HepG2 (cell line): ENCODE data around the gene CNNM2.

Experiments used
- CEBPG ChIP-seq: IDR thresholded peaks from 2 replicates; pipeline ENCODE4 v1.6.1; 2016
- GTF3A ChIP-seq: sonication (generic); formaldehyde crosslinking; conservative IDR thresholded peaks from 2 replicates; pipeline ENCODE4 v1.4.0; 2020; ENCODE audit warnings: mild to moderate bottlenecking, missing genetic modification reagents
- ZNF691 ChIP-seq: sonication (generic); formaldehyde crosslinking; IDR thresholded peaks from 2 replicates; pipeline ENCODE4 v1.4.0; 2020; ENCODE audit warnings: missing genetic modification reagents, low read depth, mild to moderate bottlenecking, borderline replicate concordance
- TF ChIP-seq, protein P1 (sequence below): sonication (generic); formaldehyde crosslinking; conservative IDR thresholded peaks from 2 replicates; pipeline ENCODE4 v1.8.0; 2022; ENCODE audit warnings: low read depth, missing genetic modification reagents
- TF ChIP-seq, protein P2 (sequence below): sonication (generic); formaldehyde crosslinking; IDR thresholded peaks from 2 replicates; pipeline ENCODE4 v1.8.0; 2022; ENCODE audit warnings: missing genetic modification reagents, mild to moderate bottlenecking, borderline replicate concordance

DNA sequence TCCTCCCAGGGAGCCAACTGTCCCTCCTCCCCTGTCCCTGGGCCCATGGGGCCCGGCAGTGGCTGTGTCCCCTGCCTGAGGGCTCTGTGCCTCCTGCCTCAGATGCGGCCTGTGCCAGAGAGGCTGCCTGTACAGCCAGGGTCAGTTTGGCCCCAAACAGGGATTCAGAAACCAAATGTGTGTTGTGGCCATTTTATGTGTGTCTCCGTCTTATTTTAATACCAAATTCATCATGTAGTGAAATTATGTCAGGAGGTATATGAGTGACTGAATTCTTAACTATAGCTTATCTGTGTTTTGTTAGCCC is 160.2 kb downstream of the CNNM2 start:
- no peak for TF ChIP-seq ZNF691
- TF ChIP-seq, protein P1, sequence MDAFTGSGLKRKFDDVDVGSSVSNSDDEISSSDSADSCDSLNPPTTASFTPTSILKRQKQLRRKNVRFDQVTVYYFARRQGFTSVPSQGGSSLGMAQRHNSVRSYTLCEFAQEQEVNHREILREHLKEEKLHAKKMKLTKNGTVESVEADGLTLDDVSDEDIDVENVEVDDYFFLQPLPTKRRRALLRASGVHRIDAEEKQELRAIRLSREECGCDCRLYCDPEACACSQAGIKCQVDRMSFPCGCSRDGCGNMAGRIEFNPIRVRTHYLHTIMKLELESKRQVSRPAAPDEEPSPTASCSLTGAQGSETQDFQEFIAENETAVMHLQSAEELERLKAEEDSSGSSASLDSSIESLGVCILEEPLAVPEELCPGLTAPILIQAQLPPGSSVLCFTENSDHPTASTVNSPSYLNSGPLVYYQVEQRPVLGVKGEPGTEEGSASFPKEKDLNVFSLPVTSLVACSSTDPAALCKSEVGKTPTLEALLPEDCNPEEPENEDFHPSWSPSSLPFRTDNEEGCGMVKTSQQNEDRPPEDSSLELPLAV (CRISPR knock-in tag) = no peak
- no peak for TF ChIP-seq CEBPG (CRISPR knock-in tag)
- TF ChIP-seq GTF3A (CRISPR knock-in tag) = no peak
- TF ChIP-seq, protein P2, sequence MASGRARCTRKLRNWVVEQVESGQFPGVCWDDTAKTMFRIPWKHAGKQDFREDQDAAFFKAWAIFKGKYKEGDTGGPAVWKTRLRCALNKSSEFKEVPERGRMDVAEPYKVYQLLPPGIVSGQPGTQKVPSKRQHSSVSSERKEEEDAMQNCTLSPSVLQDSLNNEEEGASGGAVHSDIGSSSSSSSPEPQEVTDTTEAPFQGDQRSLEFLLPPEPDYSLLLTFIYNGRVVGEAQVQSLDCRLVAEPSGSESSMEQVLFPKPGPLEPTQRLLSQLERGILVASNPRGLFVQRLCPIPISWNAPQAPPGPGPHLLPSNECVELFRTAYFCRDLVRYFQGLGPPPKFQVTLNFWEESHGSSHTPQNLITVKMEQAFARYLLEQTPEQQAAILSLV (CRISPR knock-in tag) = no peak
